Lower leg skin (tissue), 3 donors: Measurements from ENCODE around the gene EEF1B2.

Source experiments
- POLR2A ChIP-seq, 2 donors: fragments of 450-650 bp; IDR thresholded peaks; one replicate each; pipeline ENCODE4 v1.6.1; 2016 to 2017; ENCODE audit warnings: antibody characterized with exemption in 2 of 2, mild to moderate bottlenecking in 1 of 2, moderate library complexity in 1 of 2
- TF ChIP-seq, protein P1 (sequence below), 3 donors: fragments of 450-650 bp; IDR thresholded peaks; one replicate each; pipeline ENCODE4 v1.5.1; 2016; ENCODE audit warnings: antibody characterized with exemption in 3 of 3, mild to moderate bottlenecking in 3 of 3, moderate library complexity in 2 of 3

DNA sequence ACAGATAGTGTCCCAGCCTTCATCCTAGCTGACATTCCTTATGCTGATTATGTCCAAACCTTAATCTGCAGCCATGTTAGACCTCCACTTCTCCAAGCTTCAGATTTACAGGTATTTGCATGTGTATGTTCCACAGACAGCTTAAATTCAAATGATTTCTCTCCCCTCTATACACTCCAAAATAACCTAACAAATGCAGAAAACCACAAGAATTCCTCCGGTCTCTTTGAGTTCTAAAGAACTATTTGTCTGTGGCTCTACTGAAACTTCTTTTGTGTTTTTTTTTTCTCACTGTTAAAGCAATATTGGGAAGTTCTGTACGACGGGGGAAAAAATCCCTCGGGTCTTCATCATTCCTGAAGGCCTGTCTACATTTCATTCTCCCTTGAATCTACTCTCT is 9.1 kb upstream of the EEF1B2 start:
- TF ChIP-seq, protein P1, sequence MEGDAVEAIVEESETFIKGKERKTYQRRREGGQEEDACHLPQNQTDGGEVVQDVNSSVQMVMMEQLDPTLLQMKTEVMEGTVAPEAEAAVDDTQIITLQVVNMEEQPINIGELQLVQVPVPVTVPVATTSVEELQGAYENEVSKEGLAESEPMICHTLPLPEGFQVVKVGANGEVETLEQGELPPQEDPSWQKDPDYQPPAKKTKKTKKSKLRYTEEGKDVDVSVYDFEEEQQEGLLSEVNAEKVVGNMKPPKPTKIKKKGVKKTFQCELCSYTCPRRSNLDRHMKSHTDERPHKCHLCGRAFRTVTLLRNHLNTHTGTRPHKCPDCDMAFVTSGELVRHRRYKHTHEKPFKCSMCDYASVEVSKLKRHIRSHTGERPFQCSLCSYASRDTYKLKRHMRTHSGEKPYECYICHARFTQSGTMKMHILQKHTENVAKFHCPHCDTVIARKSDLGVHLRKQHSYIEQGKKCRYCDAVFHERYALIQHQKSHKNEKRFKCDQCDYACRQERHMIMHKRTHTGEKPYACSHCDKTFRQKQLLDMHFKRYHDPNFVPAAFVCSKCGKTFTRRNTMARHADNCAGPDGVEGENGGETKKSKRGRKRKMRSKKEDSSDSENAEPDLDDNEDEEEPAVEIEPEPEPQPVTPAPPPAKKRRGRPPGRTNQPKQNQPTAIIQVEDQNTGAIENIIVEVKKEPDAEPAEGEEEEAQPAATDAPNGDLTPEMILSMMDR (IDR thresholded peaks at IDR 0.05) = no peak
- no peak for TF ChIP-seq POLR2A (IDR thresholded peaks at IDR 0.05)
